ENCODE measurements around the gene METTL9. TPM values are rescaled to one million over a fixed set of nuclear protein-coding genes. Genes with fewer than 3 reads are reported as not detected.
A peak's percentile ranks its signal among the peaks of the same experiment; 100 is the strongest.

The METTL9 gene
- total and polyA plus RNA-seq, 9 of the 15 experiments (the other 6 are each of a cell fraction or from before 2014, with no cell fraction given): 12.2 to 107 (median 79.1) TPM

GRCh38 chr16:21611556-21612384 is 12.4 kb downstream of the METTL9 start (continued):
- TF ChIP-seq CTBP1 (IDR thresholded peaks at IDR 0.05; ENCODE audit: borderline replicate concordance): peak; percentile 80; the same call in 1 of the 2 replicates
- TF ChIP-seq GTF2A2 (tag; IDR thresholded peaks at IDR 0.05): no peak
- 0 out of 2 replicates have a peak, but pooled peaks have one; percentile 0 for TF ChIP-seq CEBPG (CRISPR knock-in tag; IDR thresholded peaks at IDR 0.05)
- peak in 1 of 2 experiments; percentile 27; a peak in 1 of 4 replicates for TF ChIP-seq CEBPG (tag; conservative IDR thresholded peaks at IDR 0.05 in 1 of 2, IDR thresholded peaks at IDR 0.05 in 1 of 2)
- TF ChIP-seq FOSL1 (tag; conservative IDR thresholded peaks at IDR 0.05): peak; percentile 71
- no peak for TF ChIP-seq ESRRB (CRISPR knock-in tag; IDR thresholded peaks at IDR 0.05; ENCODE audit: borderline replicate concordance)
- TF ChIP-seq HNRNPH1 (optimal IDR thresholded peaks at IDR 0.05; ENCODE audit: low read depth, low read length): no peak
- TF ChIP-seq ZNF165 (CRISPR knock-in tag; IDR thresholded peaks at IDR 0.05; ENCODE audit: borderline replicate concordance): no peak
- TF ChIP-seq SMARCE1 (IDR thresholded peaks at IDR 0.05): peak; percentile 88
- no peak for TF ChIP-seq MECOM (CRISPR knock-in tag; IDR thresholded peaks at IDR 0.05)
- TF ChIP-seq MAFG (tag; conservative IDR thresholded peaks at IDR 0.05): peak; percentile 60
- no peak for TF ChIP-seq GTF2F1 (IDR thresholded peaks at IDR 0.05; ENCODE audit: low read depth, low read length)
- TF ChIP-seq YY1 (IDR thresholded peaks at IDR 0.05; ENCODE audit: borderline replicate concordance in 1 of 3, control insufficient read depth in 1 of 3, extremely low read depth in 1 of 3, insufficient read depth in 3 of 3, insufficient read length in 1 of 3, insufficient replicate concordance in 2 of 3, low read depth in 1 of 3, low read length in 2 of 3): no peak
- TF ChIP-seq RCOR1 (IDR thresholded peaks at IDR 0.05; ENCODE audit: borderline replicate concordance in 1 of 2, low read depth in 2 of 2, low read length in 2 of 2): peak; percentile 93 to 95
- TF ChIP-seq, protein P1, sequence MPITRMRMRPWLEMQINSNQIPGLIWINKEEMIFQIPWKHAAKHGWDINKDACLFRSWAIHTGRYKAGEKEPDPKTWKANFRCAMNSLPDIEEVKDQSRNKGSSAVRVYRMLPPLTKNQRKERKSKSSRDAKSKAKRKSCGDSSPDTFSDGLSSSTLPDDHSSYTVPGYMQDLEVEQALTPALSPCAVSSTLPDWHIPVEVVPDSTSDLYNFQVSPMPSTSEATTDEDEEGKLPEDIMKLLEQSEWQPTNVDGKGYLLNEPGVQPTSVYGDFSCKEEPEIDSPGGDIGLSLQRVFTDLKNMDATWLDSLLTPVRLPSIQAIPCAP (CRISPR knock-in tag; IDR thresholded peaks at IDR 0.05; ENCODE audit: borderline replicate concordance): no peak
- TF ChIP-seq ZFP36 (IDR thresholded peaks at IDR 0.05; ENCODE audit: low read depth, low read length, partially characterized antibody): no peak
- no peak for TF ChIP-seq ZBTB43 (CRISPR knock-in tag; IDR thresholded peaks at IDR 0.05)
- no peak for TF ChIP-seq NONO (IDR thresholded peaks at IDR 0.05; ENCODE audit: low read depth in 2 of 2, low read length in 1 of 2)
- TF ChIP-seq KDM2B (CRISPR knock-in tag; IDR thresholded peaks at IDR 0.05): no peak
- no peak for TF ChIP-seq ZNF507 (tag; conservative IDR thresholded peaks at IDR 0.05)
- no peak for TF ChIP-seq HCFC1 (IDR thresholded peaks at IDR 0.05; ENCODE audit: low read depth, low read length)
- 0 out of 2 replicates have a peak, but pooled peaks have one; percentile 5 for TF ChIP-seq MTA1 (IDR thresholded peaks at IDR 0.05; ENCODE audit: borderline replicate concordance)
- peak; percentile 88 for TF ChIP-seq ZEB2 (IDR thresholded peaks at IDR 0.05)
- no peak for TF ChIP-seq ZBTB8A (IDR thresholded peaks at IDR 0.05; ENCODE audit: partially characterized antibody)

Measured in K562 (cell line).